Fibroblast of lung (primary cell): ENCODE results near the gene IGF2R.

ENCODE experiments used
- CTCF ChIP-seq, 2 donors: IDR thresholded peaks in 1 of 2; conservative IDR thresholded peaks in 1 of 2; 1 replicate in 1 of 2; 2 replicates in 1 of 2; pipeline ENCODE4 v1.5.1; 2011 to 2012; ENCODE audit warnings: low read length in 2 of 2, control low read depth in 1 of 2, inconsistent platforms in 1 of 2, low read depth in 1 of 2, mild to moderate bottlenecking in 1 of 2
- EZH2 ChIP-seq: IDR thresholded peaks from 2 replicates; pipeline ENCODE4 v1.5.1; 2012; ENCODE audit warnings: low read length, control low read depth, mild to moderate bottlenecking; ENCODE audit errors: missing control alignments

- TF ChIP-seq EZH2 (no peak), CTCF (conservative IDR thresholded peaks at IDR 0.05 in 1 of 2, IDR thresholded peaks at IDR 0.05 in 1 of 2; ENCODE audit: low read depth in 1 of 2, low read length in 2 of 2) (no peak)
Measured at GRCh38 chr6:160134779-160135547, 166.1 kb downstream of the IGF2R start.
